Measurements from ENCODE around the gene PATJ. TPM values are rescaled to one million over a fixed set of nuclear protein-coding genes. Genes with fewer than 3 reads are reported as not detected.

Gene PATJ
- total RNA-seq, 1 experiment from 2014 or later, result 57.9 TPM

DNA sequence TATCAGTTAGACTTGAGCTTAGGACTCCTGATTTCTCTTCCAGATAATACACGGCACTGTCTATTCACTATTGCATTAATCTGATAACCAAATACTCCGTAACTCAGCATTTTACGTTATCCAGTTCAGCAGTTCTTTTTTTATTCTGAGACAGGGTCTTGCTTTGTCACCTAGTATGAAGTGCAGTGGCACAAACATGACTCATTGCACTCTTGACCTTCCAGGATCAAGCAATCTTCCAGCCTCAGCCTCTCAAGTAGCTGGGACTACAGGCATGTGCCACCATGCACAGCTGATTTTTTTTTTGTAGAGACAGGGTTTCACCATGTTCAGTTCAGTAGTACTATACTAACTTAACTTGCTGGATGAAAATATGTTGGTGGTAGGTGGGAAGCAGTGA lies 156.4 kb downstream of the PATJ start (continued):
- TF ChIP-seq, protein P1, sequence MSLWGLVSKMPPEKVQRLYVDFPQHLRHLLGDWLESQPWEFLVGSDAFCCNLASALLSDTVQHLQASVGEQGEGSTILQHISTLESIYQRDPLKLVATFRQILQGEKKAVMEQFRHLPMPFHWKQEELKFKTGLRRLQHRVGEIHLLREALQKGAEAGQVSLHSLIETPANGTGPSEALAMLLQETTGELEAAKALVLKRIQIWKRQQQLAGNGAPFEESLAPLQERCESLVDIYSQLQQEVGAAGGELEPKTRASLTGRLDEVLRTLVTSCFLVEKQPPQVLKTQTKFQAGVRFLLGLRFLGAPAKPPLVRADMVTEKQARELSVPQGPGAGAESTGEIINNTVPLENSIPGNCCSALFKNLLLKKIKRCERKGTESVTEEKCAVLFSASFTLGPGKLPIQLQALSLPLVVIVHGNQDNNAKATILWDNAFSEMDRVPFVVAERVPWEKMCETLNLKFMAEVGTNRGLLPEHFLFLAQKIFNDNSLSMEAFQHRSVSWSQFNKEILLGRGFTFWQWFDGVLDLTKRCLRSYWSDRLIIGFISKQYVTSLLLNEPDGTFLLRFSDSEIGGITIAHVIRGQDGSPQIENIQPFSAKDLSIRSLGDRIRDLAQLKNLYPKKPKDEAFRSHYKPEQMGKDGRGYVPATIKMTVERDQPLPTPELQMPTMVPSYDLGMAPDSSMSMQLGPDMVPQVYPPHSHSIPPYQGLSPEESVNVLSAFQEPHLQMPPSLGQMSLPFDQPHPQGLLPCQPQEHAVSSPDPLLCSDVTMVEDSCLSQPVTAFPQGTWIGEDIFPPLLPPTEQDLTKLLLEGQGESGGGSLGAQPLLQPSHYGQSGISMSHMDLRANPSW (CRISPR knock-in tag; conservative IDR thresholded peaks at IDR 0.05; ENCODE audit: low read depth), result no peak
- TF ChIP-seq RORB (CRISPR knock-in tag; IDR thresholded peaks at IDR 0.05) (no peak), FOXJ3 (CRISPR knock-in tag; IDR thresholded peaks at IDR 0.05; ENCODE audit: borderline replicate concordance) (no peak), ZNF317 (CRISPR knock-in tag; IDR thresholded peaks at IDR 0.05; ENCODE audit: borderline replicate concordance, low read depth) (no peak), KAT7 (CRISPR knock-in tag; IDR thresholded peaks at IDR 0.05; ENCODE audit: borderline replicate concordance) (no peak), TP53 (CRISPR knock-in tag; IDR thresholded peaks at IDR 0.05) (no peak)

DNA sequence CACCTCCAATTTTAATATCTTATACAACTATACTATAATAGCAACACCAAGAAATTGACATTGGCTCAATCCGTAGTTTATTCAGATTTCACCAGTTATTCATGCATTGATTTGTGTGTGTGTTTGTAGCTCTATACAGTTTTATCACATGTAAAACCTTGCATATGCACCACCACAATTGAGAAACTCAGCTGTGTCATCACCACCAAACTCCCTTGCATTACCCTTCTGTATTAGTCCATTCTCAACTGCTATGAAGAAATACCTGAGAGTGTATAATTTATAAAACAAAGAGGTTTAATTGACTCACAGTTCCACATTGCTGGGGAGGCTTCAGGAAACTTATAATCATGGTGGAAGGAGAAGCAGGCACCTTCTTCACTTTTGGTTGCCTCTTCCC lies 162.1 kb downstream of the PATJ start:
- Mint-ChIP-seq H3K27ac (no peak overlapping the region), H3K27me3 (ENCODE audit: low read depth) (no peaks in the 10 kb centered on the region), H3K36me3 (peaks cover 27% of the 10 kb centered on the region), H3K4me3 (no peak overlapping the region), H3K4me1 (peaks cover 28% of the 10 kb centered on the region), H3K9me3 (no peaks in the 10 kb centered on the region)
- POLR2A ChIA-PET, result no interaction called here
- DNase-seq (ENCODE audit: low spot score) (no peak), ATAC-seq (no peak)
- TF ChIP-seq, protein P2, sequence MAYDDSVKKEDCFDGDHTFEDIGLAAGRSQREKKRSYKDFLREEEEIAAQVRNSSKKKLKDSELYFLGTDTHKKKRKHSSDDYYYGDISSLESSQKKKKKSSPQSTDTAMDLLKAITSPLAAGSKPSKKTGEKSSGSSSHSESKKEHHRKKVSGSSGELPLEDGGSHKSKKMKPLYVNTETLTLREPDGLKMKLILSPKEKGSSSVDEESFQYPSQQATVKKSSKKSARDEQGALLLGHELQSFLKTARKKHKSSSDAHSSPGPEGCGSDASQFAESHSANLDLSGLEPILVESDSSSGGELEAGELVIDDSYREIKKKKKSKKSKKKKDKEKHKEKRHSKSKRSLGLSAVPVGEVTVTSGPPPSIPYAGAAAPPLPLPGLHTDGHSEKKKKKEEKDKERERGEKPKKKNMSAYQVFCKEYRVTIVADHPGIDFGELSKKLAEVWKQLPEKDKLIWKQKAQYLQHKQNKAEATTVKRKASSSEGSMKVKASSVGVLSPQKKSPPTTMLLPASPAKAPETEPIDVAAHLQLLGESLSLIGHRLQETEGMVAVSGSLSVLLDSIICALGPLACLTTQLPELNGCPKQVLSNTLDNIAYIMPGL (CRISPR knock-in tag; IDR thresholded peaks at IDR 0.05), result no peak
- TF ChIP-seq ZNF263 (CRISPR knock-in tag; IDR thresholded peaks at IDR 0.05; ENCODE audit: low read depth) (no peak), NR2C2 (CRISPR knock-in tag; IDR thresholded peaks at IDR 0.05) (no peak), SOX15 (CRISPR knock-in tag; IDR thresholded peaks at IDR 0.05) (no peak)
- CTCF ChIA-PET, result no interaction called here

DNA sequence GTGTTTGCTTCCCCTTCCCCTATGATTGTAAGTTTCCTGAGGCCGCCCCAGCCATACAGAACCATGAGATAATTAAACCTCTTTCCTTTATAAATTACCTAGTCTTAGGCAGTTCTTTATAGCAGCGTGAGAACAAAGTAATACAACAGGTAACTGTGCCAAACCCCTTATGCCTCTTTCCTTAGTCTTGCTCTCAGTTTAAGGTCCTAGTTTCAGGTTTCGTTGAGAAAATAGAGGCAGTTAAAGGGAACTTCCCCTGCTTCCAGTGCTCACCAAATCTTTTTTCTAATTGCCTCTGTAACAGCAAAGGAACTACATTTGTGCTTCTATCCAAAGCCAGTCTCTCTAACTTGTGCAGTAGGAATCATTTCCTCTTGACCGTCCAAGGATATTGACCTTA lies 164.8 kb downstream of the PATJ start:
- Mint-ChIP-seq H3K27me3 (ENCODE audit: low read depth) (no peaks in the 10 kb centered on the region; the same call in 1 of the 2 replicates), H3K4me1 (peaks cover 28% of the 10 kb centered on the region), H3K9me3 (no peaks in the 10 kb centered on the region), H3K36me3 (peaks cover 34% of the 10 kb centered on the region), H3K4me3 (no peak overlapping the region), H3K27ac (peak overlapping the region; percentile 59; the same call in 1 of the 2 replicates)
- ChIA-PET POLR2A (no interaction called here), CTCF (no interaction called here)
- ATAC-seq (no peak), DNase-seq (ENCODE audit: low spot score) (no peak)
- TF ChIP-seq, protein P3, sequence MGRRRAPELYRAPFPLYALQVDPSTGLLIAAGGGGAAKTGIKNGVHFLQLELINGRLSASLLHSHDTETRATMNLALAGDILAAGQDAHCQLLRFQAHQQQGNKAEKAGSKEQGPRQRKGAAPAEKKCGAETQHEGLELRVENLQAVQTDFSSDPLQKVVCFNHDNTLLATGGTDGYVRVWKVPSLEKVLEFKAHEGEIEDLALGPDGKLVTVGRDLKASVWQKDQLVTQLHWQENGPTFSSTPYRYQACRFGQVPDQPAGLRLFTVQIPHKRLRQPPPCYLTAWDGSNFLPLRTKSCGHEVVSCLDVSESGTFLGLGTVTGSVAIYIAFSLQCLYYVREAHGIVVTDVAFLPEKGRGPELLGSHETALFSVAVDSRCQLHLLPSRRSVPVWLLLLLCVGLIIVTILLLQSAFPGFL (CRISPR knock-in tag; IDR thresholded peaks at IDR 0.05; ENCODE audit: borderline replicate concordance), result no peak
- TF ChIP-seq, protein P4, sequence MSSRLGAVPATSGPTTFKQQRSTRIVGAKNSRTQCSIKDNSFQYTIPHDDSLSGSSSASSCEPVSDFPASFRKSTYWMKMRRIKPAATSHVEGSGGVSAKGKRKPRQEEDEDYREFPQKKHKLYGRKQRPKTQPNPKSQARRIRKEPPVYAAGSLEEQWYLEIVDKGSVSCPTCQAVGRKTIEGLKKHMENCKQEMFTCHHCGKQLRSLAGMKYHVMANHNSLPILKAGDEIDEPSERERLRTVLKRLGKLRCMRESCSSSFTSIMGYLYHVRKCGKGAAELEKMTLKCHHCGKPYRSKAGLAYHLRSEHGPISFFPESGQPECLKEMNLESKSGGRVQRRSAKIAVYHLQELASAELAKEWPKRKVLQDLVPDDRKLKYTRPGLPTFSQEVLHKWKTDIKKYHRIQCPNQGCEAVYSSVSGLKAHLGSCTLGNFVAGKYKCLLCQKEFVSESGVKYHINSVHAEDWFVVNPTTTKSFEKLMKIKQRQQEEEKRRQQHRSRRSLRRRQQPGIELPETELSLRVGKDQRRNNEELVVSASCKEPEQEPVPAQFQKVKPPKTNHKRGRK (CRISPR knock-in tag; IDR thresholded peaks at IDR 0.05; ENCODE audit: borderline replicate concordance), result no peak
- TF ChIP-seq TEAD4 (CRISPR knock-in tag; IDR thresholded peaks at IDR 0.05), result no peak
- TF ChIP-seq MYBL2 (CRISPR knock-in tag; IDR thresholded peaks at IDR 0.05), result no peak
- TF ChIP-seq, protein P5, sequence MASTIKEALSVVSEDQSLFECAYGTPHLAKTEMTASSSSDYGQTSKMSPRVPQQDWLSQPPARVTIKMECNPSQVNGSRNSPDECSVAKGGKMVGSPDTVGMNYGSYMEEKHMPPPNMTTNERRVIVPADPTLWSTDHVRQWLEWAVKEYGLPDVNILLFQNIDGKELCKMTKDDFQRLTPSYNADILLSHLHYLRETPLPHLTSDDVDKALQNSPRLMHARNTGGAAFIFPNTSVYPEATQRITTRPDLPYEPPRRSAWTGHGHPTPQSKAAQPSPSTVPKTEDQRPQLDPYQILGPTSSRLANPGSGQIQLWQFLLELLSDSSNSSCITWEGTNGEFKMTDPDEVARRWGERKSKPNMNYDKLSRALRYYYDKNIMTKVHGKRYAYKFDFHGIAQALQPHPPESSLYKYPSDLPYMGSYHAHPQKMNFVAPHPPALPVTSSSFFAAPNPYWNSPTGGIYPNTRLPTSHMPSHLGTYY (CRISPR knock-in tag; IDR thresholded peaks at IDR 0.05), result no peak
- no peak for TF ChIP-seq TCF7 (CRISPR knock-in tag; IDR thresholded peaks at IDR 0.05; ENCODE audit: low read depth)
- no peak for TF ChIP-seq ETV6 (CRISPR knock-in tag; IDR thresholded peaks at IDR 0.05)
- TF ChIP-seq, protein P6, sequence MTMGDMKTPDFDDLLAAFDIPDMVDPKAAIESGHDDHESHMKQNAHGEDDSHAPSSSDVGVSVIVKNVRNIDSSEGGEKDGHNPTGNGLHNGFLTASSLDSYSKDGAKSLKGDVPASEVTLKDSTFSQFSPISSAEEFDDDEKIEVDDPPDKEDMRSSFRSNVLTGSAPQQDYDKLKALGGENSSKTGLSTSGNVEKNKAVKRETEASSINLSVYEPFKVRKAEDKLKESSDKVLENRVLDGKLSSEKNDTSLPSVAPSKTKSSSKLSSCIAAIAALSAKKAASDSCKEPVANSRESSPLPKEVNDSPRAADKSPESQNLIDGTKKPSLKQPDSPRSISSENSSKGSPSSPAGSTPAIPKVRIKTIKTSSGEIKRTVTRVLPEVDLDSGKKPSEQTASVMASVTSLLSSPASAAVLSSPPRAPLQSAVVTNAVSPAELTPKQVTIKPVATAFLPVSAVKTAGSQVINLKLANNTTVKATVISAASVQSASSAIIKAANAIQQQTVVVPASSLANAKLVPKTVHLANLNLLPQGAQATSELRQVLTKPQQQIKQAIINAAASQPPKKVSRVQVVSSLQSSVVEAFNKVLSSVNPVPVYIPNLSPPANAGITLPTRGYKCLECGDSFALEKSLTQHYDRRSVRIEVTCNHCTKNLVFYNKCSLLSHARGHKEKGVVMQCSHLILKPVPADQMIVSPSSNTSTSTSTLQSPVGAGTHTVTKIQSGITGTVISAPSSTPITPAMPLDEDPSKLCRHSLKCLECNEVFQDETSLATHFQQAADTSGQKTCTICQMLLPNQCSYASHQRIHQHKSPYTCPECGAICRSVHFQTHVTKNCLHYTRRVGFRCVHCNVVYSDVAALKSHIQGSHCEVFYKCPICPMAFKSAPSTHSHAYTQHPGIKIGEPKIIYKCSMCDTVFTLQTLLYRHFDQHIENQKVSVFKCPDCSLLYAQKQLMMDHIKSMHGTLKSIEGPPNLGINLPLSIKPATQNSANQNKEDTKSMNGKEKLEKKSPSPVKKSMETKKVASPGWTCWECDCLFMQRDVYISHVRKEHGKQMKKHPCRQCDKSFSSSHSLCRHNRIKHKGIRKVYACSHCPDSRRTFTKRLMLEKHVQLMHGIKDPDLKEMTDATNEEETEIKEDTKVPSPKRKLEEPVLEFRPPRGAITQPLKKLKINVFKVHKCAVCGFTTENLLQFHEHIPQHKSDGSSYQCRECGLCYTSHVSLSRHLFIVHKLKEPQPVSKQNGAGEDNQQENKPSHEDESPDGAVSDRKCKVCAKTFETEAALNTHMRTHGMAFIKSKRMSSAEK (CRISPR knock-in tag; IDR thresholded peaks at IDR 0.05; ENCODE audit: borderline replicate concordance), result no peak
- TF ChIP-seq FOXJ3 (CRISPR knock-in tag; IDR thresholded peaks at IDR 0.05; ENCODE audit: borderline replicate concordance), result no peak

Measured in WTC11 (cell line).